HL-60 (cell line): ENCODE measurements around the gene COBL.

Experiments used
- DNase-seq, 2 experiments: peaks; one replicate each; pipeline ENCODE4 v3.0.0-alpha.2; 2010 to 2020; ENCODE audit warnings: low read depth in 1 of 2, low spot score in 1 of 2
- H3K27ac ChIP-seq: fragments of 250-450 bp; sonication (Bioruptor Pico); replicated peaks from 2 replicates; pipeline ENCODE4 v1.5.1; 2020; ENCODE audit warnings: mild to moderate bottlenecking, moderate library complexity
- H3K27me3 ChIP-seq: fragments of 250-450 bp; sonication (Bioruptor Pico); 2 replicates; pipeline ENCODE4 v1.5.1; 2021; ENCODE audit warnings: mild to moderate bottlenecking, moderate library complexity; ENCODE audit not compliant: insufficient read depth, poor library complexity, severe bottlenecking
- H3K4me3 ChIP-seq: replicated peaks from 2 replicates; pipeline ENCODE4 v1.5.1; 2011; ENCODE audit warnings: mild to moderate bottlenecking, control low read depth, low read length; ENCODE audit not compliant: insufficient read depth
- GABPA ChIP-seq: IDR thresholded peaks from 2 replicates; pipeline ENCODE4 v1.6.1; 2012; ENCODE audit warnings: low read depth
- POLR2AphosphoS5 ChIP-seq: IDR thresholded peaks from 2 replicates; pipeline ENCODE4 v1.6.1; 2012; ENCODE audit warnings: low read depth
- SPI1 ChIP-seq: IDR thresholded peaks from 2 replicates; pipeline ENCODE4 v1.6.1; 2012; ENCODE audit warnings: low read depth, mild to moderate bottlenecking, borderline replicate concordance
- TF ChIP-seq, protein P1 (sequence below): IDR thresholded peaks from 2 replicates; pipeline ENCODE4 v1.6.1; 2012; ENCODE audit warnings: low read depth; ENCODE audit not compliant: insufficient replicate concordance
- TF ChIP-seq, protein P2 (sequence below): IDR thresholded peaks from one replicate; pipeline ENCODE4 v1.5.1; 2011; ENCODE audit warnings: low read length, control low read depth, inconsistent platforms; ENCODE audit not compliant: insufficient read depth

The COBL gene

DNA sequence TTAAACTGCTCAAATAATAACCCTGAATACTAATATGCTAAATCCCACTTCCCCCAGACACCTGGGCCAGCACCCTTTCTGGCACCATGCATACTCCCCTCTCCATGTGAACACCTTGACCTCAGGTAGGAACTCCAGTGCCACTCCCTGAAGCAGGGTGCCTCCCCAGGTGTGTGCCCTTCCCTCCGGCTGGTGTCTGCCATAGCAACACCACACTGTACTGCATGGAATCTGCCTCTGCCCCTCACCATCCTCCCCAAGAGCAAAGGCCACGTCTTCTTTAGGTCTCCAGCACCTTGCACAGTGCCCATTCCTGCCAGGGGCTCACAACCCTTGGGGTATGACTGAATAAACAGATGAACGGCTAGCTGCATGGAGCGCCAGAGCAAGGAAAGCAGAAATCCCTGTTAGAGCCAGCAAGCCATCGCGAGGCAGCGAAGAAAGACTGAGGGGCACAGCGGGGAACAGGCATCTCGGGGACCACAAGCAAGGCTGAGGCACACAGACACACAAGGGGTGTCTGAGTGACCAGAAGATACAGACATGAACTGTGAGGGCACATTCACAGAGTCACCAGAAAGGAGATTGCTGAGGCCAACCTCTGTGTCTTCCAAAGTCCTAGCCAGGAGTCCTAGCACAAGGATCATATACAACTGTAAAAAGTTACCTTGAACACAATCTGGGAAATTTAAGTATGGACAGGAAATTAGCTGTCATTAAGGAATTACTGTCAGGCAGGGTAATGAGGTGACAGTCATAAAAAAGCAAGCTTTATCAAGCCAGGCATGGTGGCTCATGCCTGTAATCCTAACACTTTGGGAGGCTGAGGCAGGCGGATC lies 25.7 kb downstream of the COBL start:
- H3K4me3 ChIP-seq: no peak overlapping the region
- TF ChIP-seq, protein P1, sequence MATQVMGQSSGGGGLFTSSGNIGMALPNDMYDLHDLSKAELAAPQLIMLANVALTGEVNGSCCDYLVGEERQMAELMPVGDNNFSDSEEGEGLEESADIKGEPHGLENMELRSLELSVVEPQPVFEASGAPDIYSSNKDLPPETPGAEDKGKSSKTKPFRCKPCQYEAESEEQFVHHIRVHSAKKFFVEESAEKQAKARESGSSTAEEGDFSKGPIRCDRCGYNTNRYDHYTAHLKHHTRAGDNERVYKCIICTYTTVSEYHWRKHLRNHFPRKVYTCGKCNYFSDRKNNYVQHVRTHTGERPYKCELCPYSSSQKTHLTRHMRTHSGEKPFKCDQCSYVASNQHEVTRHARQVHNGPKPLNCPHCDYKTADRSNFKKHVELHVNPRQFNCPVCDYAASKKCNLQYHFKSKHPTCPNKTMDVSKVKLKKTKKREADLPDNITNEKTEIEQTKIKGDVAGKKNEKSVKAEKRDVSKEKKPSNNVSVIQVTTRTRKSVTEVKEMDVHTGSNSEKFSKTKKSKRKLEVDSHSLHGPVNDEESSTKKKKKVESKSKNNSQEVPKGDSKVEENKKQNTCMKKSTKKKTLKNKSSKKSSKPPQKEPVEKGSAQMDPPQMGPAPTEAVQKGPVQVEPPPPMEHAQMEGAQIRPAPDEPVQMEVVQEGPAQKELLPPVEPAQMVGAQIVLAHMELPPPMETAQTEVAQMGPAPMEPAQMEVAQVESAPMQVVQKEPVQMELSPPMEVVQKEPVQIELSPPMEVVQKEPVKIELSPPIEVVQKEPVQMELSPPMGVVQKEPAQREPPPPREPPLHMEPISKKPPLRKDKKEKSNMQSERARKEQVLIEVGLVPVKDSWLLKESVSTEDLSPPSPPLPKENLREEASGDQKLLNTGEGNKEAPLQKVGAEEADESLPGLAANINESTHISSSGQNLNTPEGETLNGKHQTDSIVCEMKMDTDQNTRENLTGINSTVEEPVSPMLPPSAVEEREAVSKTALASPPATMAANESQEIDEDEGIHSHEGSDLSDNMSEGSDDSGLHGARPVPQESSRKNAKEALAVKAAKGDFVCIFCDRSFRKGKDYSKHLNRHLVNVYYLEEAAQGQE: no peak
- TF ChIP-seq SPI1 (no peak), GABPA (no peak), POLR2AphosphoS5 (no peak)
- TF ChIP-seq, protein P2, sequence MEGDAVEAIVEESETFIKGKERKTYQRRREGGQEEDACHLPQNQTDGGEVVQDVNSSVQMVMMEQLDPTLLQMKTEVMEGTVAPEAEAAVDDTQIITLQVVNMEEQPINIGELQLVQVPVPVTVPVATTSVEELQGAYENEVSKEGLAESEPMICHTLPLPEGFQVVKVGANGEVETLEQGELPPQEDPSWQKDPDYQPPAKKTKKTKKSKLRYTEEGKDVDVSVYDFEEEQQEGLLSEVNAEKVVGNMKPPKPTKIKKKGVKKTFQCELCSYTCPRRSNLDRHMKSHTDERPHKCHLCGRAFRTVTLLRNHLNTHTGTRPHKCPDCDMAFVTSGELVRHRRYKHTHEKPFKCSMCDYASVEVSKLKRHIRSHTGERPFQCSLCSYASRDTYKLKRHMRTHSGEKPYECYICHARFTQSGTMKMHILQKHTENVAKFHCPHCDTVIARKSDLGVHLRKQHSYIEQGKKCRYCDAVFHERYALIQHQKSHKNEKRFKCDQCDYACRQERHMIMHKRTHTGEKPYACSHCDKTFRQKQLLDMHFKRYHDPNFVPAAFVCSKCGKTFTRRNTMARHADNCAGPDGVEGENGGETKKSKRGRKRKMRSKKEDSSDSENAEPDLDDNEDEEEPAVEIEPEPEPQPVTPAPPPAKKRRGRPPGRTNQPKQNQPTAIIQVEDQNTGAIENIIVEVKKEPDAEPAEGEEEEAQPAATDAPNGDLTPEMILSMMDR: no peak
- H3K27me3 ChIP-seq: no peaks in the 10 kb centered on the region
- DNase-seq: no peak
- no peak overlapping the region for H3K27ac ChIP-seq

DNA sequence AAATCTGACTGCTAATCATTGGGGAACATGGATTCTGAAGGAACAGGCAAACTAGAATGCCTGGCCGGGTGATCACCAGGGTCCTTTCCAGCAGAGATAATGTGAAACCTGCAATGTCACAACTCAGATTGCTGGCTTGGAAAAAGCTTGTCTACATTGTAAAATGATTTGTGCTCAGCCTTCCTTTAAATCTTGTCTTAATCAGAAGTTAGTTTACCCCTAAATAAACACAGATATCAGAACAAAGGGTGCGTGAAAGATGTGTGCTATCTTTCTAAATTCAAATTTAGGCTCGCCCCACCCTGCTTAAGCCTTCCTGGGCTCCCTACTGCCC lies 26.3 kb downstream of the COBL start:
- TF ChIP-seq, protein P1: no peak
- TF ChIP-seq GABPA: no peak
- TF ChIP-seq SPI1: no peak
- no peak for TF ChIP-seq POLR2AphosphoS5
- TF ChIP-seq, protein P2: no peak

DNA sequence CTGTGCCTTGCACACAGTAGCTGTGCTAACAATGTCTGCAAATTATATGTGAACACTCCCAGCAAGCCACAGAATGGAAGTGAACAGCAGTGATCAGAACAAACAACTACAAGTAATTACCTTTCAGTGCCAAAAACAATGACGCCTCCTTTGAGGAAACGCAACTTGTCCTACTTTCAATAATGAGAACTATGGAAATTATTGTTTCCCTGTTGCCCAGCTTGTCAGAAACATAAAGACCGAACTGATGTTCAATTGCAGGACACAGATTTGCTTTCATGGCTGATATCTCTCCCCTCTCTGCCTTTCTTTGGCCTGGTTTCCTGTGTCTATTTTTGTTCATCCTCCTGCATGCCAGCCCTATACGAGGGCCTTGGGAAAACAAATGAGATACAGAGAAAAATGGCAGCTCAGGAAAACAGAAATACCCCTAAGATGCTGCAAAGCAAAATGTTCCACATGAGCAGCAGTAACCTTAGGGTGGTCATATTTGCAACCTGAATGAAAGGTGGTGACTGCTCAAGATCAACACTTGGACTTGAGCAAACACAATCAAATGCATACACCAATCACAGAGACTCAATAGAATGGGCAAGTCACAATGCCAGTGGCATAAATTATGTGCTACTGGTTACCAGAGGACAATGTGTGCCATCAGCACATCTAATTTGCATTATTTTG lies 26.8 kb downstream of the COBL start:
- Histone ChIP-seq H3K27ac (no peak overlapping the region), H3K27me3 (no peaks in the 10 kb centered on the region), H3K4me3 (no peak overlapping the region)
- DNase-seq: no peak
- TF ChIP-seq, protein P2: no peak
- no peak for TF ChIP-seq GABPA
- TF ChIP-seq, protein P1: no peak
- TF ChIP-seq SPI1: no peak
- TF ChIP-seq POLR2AphosphoS5: no peak

More for the DNA sequence above, 26.3 kb downstream of the COBL start:
- H3K27me3 ChIP-seq: no peaks in the 10 kb centered on the region
- no peak overlapping the region for H3K27ac ChIP-seq
- no peak overlapping the region for H3K4me3 ChIP-seq
- DNase-seq: no peak
